GM19023 (cell line): ENCODE data around the gene SLC18B1.
A peak's percentile ranks its signal among the peaks of the same experiment; 100 is the strongest.

Experiments used
- ATAC-seq: cut with Tn5 transposase; IDR thresholded peaks from one replicate; pipeline ENCODE4 v1.9.1; 2021; ENCODE audit warnings: mild to moderate bottlenecking, moderate library complexity; ENCODE audit not compliant: unreplicated experiment

Gene SLC18B1

GRCh38 chr6:132748446-132748845 is 50.0 kb downstream of the SLC18B1 start:
- ATAC-seq = no peak

- ATAC-seq = no peak
These were observed 52.4 kb downstream of the SLC18B1 start for GRCh38 chr6:132746048-132746447.

- ATAC-seq = no peak
These were observed 55.9 kb downstream of the SLC18B1 start for GRCh38 chr6:132742495-132742894.

GRCh38 chr6:132741281-132741680 is 57.2 kb downstream of the SLC18B1 start:
- ATAC-seq = no peak

- ATAC-seq = no peak
These were observed 62.2 kb downstream of the SLC18B1 start for GRCh38 chr6:132736239-132736638.

GRCh38 chr6:132734694-132735236 is 63.7 kb downstream of the SLC18B1 start:
- ATAC-seq = no peak

GRCh38 chr6:132733814-132734213 is 64.6 kb downstream of the SLC18B1 start:
- ATAC-seq = no peak

GRCh38 chr6:132733283-132733682 is 65.2 kb downstream of the SLC18B1 start:
- no peak for ATAC-seq

- no peak for ATAC-seq
These were observed 67.4 kb downstream of the SLC18B1 start for GRCh38 chr6:132731086-132731485.

- no peak for ATAC-seq
These were observed 67.9 kb downstream of the SLC18B1 start for GRCh38 chr6:132730560-132730959.

GRCh38 chr6:132728616-132729015 is 69.8 kb downstream of the SLC18B1 start:
- no peak for ATAC-seq

- no peak for ATAC-seq
These were observed 71.8 kb downstream of the SLC18B1 start for GRCh38 chr6:132726608-132726975.

- peak; percentile 70 for ATAC-seq
These were observed 72.4 kb downstream of the SLC18B1 start for GRCh38 chr6:132725947-132726607.

GRCh38 chr6:132725471-132725870 is 73.0 kb downstream of the SLC18B1 start:
- no peak for ATAC-seq

- ATAC-seq = no peak
These were observed 78.5 kb downstream of the SLC18B1 start for GRCh38 chr6:132719736-132720448.
